C1 segment of cervical spinal cord (tissue), 14 donors: ENCODE measurements around the gene MMP20.

Experiments
- DNase-seq, 14 donors: peaks; one replicate each; lab custom pipeline; 2025; lab: John Stamatoyannopoulos, UW

MMP20 gene

DNA sequence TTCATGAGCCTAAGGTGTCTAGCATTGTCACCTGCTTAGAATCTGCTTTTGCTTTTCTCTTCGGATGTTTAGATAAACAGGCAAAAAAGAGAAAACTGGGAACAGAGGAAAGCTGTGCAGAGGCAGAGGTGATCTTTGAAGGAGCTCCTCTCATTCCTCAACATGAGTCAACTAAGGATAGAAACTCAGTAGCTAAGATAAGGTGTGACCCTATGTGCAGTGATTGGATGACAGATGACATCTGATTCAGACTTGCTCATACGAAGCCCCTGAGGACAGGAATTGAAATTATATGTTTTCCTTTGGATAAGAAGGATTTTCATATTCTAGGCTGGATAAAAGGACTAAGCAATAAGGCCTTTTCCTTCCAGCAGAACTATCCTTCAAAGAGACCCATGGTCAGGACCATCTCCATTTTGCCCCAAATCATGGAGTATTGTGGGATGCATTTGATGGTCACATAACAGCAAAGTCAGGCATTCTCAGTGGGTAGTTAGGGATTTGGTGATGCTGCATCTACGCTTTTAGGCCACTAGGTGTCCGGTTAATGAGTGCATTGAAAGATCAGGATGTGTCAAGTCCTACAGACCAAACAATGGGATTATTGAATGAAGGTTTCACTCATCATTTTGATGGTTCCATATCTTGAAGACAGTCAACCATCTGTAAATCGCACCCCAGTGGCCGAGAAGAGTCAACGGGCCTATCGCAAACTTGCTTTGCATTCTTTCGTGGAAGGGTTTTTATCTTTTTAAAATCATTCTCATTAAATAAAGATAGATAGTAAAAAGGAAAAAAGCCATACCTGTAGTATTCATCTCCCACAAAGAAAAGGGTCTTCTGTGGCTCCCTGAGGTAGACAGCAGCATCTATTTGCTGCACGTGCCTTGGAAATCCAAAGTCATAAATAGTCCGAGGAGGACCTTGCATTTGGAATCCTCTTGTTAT, 32.2 kb downstream of the MMP20 start:
- no peak for DNase-seq

DNA sequence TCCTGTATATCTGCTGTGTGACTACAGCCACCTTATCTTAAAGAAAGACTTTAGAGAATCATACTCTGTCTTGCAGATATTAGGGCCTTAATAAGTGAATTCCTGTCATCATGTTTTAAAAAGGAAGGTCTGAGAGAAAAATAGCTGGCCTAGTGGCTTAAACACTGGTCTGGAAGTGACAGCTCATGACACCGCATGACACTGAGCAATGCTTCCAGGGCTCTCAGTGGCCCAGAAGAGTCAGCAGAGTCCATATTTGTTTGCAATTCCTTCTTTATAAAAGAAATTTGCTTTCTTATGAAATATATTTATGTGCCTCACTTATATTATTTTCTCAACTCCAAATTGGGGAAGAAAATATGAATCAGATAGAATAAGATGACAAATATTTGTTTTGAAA, 33.0 kb downstream of the MMP20 start:
- no peak for DNase-seq

DNA sequence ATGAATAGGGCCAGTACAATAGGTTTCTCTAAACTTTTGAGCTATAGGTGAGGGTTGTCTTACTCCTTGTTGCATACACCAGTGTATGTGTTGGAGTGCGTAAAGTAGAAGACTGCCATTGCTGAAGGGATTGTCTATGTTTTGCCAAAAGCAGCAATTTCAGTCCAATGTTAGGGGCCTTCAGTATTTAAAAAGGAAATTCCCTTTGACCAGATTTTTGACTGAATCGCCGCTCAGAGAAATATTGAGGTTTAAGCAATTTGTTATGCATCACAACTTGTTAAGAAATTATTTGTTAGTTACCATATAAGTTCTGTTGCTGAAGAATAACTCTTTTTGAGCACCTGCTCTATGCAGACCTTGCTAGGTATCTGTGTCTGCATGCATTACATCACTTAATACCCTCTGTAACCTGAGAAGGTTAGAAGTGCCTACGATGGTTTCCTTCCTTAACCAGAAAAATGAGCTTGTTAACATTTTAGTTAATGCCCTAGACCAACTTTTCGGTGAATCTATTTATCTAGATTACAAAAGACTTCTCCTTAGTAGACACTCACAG, 33.9 kb downstream of the MMP20 start:
- no peak for DNase-seq

DNA sequence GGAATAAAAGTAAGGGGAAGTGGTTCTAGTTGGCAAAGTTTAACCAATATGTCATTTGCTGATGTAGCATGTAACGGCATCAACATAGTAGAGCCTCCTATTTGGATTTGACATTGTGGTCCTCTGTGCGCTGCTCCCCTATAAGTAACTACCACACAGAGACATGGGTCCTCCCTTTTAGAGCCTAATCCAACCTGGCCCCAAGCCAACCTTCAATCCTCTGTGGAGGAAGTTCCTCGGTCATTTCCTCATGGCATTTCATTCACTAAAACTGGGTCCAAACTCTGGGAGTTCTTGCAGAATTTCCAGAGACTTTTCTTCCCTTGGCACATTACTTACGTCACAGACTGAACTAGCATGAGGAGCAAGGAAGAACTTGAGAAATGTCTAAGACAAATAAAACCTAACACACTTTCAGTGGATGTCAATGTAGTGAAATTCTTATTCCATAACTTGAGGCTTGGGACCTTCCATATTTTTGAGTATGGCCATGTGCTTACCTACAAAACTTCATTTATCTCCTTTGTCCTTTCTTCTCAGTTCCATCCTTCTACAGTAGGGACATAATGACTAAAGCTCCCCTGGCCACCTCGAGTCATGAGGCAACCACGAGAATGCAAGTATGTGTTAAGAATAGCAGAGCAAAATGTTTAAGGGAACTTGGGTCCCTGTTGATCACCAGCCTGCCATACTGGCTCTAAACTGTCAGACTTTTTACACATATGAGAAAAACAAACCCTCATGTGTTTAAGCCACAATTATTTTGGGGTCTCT, 34.7 kb downstream of the MMP20 start:
- DNase-seq = no peak

DNA sequence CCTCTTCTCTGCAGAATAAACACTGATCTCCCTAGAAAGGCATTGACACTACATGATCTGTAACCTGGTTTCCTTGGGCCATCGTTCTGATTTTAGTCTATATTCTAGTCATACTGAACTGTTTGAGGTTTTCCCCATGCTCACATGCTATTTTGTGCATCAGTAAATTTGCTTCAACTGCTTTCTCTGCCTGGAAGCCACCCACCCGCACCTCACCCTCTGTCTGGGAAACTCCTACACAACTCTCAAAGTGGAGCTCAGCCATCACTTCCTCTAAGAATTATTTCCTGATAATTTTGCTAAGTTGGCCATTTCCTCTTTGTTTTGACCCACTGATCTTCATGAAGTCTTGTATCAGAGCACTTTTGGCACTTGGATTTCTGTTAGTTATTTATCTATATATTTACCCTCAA, 36.1 kb downstream of the MMP20 start:
- DNase-seq = no peak

DNA sequence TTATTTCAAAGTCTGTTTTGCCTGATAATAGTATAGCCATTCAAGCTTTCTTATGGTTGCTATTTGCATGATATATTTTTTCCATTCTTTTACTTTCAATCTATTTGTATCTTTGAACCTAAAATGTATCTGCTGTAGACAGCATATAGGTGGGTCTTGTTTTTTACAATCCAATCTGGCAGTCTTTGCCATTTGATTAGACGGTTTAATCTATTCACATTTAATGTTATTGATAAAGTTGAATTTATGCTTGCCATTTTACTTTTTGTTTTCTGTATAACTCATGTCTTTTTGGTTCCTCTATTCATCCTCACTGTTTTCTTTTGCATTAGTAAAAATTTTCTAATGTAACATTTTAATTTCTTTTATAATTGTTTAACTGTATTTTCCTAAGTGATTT, 37.4 kb downstream of the MMP20 start:
- DNase-seq = no peak

DNA sequence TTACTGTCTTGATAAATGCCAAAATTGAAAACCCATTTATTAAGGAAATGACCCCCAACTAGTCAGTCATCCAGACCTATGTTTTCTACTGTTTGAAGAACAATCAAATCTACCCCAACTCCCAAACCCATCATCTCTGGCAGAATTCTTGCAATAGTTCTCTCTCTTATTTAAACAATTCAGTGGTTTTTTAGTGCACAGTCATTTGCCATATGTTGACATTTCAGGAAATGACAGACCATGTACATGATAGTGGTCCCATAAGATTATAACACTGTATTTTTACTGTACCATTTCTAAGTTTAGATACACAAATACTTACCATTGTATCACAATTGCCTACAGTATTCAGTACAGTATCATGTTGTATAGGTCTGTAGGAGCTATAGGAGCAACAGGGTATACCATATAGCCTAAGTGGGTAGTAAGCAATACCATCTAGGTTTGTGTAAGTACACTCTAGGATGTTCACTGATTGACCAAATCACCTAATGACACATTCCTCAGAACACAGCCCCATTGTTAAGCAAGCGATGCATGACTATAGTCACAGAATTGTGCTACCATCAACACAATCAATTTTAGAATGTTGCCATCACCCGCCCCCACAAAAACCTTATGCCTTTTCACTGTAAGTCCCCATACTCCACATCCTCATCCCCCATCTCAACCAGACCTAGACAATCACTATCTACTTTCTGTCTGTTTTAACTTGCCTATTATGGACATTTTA, 41.8 kb downstream of the MMP20 start:
- DNase-seq = no peak

DNA sequence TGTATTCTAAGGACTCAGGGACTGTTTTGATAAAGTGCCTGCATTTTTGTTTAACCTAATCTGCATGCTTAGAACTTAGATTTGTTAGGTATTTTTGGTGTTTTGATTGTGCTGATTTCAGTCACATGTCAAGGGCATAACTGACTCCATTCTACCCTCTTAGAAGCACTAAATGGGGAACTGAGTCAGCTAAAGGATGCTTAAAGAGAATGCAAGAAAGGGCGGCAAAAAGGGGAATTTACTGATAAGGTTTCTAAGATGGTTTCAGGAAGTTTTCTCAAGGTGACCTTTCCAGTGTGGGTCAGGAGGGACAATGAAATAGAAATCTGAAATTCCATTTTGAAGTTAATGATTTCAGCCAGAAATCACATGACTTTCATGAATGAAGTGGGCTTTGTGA, 43.0 kb downstream of the MMP20 start:
- DNase-seq = no peak

DNA sequence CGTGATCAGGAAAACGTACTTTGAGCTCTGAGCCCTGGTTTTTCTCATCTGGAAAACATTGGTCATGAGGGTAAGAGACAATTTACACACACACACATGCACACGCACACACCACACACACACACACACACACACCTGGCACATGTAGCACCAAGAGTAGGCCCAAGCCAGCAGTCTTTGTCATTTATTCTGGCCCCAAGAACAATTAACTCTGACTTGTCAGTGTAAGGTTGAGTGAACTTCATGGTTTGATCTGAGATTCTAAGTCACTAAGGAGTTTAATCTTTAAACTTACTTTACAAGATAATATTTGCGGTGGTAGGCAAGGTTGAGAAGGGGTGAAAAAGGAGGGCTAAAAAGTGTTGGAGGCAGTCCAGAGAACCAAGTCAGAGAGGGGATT, 44.1 kb downstream of the MMP20 start:
- no peak for DNase-seq

DNA sequence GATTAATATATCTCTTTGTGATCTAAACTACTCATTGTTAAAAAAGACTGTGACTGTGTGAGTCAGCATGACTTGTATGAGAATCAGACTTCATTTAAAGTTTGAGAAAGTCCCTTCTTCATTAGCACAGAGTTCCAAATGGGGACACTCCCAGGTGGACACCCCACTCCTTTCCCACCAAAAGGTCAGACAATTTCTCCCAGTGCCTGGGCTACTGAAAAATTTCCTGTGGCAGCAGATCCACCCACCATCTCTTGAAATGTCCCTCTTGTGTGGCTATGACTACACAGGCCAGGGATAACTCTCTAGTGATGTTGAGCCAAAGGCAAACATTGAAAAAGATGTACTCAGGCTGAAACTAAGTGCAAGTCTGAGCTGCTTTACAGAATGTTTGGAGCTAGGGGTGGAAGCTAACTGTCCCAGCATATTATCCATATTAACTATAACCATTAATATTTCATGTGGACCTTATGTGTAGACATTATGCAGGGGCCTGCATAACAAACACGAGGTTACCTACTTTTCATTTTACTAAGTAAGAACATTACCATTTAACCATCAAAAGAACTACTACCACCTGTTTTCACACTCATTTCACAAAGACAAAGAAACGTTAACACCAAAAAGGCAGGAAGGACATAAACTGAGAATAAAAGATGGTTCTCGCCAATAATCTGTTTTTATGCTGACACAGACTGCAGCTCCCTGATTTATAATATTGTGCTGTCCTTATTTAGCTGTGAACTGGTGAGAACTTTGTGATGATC, 44.8 kb downstream of the MMP20 start:
- DNase-seq = no peak

DNA sequence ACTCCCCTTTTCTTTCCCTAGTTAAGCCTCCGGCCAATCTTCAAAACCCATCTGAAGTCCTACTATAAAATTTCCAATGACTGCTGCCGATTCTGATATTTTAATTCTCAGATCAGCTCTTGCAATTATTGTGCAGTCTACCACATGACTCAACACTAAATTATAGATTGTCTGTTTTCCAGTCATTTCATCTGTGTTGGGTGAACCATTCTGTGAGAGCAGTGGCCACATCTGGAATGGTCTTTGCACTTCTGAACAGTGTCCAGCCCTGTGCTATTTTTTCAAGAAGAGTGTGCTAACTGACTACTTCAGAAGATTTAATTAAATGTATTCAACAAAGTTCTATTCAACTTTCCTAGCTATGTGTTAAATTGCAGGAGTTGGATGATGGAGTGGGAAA, 47.4 kb downstream of the MMP20 start:
- DNase-seq = no peak

DNA sequence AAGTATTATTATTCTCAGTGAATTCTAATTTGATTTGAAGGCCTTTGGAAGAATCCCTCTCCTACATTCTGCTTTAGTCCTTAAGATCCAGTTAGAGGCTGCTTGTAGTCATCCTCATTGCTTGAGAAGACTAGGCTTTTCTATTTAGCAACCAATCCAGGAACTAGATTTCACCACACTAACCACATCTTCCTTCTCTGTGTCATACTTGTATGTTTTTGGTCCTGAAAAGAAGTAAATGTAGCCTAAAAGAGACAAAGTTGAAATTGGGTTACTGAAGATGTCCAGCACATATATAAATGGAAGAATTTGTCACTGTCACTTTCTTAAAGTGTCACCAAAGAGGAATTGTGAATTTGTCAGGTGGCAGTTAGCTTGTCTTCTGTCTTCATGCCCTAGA, 48.0 kb downstream of the MMP20 start:
- no peak for DNase-seq

DNA sequence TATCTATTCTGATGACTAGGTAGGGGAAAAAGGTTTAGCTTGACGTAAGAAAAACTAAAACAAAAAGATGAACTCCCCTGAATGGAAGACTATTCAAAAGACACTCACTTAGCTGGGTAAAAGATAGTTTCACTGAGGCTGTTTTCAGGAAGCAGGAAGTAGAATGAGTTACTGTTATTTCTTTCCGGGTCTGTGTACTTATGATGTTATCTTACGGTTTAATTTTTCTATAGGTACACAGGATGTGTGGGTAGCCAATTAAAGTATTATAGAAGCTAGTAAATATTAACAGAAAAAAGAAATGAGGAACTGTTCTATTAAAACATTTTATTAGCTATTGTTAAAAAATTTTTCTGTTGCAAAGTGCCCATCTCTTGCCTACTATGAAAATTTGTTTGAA, 48.8 kb downstream of the MMP20 start:
- no peak for DNase-seq

DNA sequence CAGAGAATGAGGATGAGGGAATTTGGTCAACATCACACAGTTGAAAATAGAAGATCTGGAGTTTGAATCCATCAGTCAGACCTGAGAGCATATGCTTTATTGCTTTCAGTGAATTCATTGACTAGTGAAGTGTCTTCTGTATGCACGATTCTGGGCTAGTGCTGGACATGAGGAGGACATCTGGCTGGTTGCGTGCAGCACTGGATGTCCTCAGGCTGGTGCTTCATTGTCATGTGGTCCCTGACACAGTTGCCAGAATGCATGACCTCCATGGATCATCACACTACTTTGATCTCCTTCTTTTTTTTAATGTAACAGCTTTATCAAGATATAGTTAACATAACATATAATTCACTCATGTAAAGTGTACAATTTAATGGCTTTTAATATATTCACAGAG, 50.1 kb downstream of the MMP20 start:
- DNase-seq = no peak

DNA sequence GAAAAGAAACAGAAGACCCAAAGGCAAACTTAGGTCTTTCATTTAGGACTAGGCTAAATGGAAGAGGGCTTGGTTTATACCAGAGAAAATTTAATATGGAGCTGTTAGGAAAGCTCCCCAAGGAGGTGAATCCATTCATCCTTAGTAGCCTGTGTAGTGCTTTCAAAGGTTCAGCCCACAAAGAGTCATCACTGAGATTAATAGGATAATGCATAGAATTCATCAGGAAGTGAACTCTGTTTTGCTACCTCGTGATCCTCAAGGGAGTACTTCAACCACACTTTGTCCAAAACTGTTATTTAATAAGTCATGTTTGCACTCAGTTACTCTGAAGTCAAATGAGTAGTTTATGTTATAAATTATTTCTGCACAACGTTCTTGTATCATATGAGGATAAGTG, 51.3 kb downstream of the MMP20 start:
- DNase-seq = no peak

DNA sequence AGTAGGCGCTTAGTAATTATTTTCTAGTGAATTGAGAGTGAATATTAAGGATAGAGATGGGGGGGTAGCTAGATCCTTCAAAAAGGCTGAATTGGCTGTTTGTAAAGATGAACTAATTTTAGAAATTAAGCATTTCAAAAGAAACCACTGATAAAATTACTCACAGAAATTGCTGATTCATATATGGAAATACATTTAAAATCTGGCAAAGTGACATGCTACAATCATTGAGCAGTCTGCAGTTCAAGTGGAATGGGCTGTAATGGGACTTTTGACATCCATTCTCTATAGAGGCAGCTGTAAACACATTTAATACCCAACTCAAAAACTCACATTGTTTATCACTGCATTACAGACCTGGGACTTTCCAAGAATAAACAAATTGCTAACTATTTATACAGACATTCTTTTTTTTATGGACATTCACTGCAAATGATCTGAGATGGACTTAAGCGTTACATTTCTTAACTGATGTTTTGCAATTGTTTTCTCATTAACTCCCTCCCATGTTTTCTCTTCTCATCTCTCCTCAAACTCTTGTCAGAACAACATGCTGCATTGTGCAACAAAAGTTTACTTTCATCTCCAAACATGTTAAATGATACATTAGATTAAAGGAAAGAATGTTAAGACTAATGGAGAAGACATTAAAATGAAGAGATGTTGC, 52.4 kb downstream of the MMP20 start:
- no peak for DNase-seq

DNA sequence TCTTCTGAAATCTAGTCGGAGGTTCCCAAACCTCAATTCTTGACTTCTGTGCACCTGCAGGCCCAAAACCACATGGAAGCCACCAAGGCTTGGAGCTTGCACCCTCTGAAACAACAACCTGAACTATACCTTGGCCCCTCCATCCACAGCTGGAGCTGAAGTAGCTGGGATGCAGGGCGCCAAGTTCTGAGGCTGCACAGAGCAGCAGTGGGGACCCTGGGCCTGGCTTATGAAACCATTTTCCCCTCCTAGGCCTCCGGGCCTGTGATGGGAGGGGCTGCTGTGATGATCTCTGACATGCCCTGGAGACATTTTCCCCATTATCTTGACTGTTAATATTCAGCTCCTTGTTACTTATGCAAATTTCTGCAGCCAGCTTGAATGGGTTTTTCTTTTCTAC, 56.3 kb downstream of the MMP20 start:
- no peak for DNase-seq

DNA sequence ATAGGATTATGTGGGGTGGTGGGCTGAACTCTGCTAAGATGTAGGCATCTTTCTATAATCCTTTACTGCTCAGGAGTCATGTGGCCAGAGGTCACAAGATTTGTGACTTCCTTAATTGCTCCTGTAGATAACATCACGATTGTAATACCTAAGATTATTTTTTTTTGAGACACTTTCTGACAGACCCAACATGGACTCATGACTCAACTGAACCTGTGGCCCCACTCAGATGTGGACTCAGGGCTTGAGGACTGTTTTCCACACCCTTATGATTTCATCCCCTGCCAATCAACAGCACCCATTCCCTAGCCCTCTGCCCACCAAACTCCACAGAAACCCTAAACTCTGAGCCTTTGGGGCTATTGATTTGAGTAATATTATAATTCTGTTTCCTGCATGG, 59.0 kb downstream of the MMP20 start:
- DNase-seq = no peak

DNA sequence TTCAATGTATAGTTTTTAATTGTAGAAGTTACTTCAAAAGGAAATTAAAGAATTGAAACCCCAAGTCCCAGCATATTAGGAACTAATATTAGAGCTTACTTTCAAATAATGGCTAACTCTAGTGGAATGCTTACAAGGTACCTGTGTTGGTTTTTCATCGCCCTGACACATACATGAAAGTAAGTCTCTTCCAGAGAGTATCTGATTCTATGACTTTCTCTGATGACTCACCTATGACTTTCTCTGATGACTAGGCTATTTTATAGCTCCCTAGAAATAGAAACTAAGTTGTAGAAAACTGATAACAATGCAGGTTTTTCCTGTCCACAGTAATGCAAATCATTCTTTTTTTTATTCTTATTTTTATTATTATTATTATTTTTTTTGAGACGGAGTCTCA, 61.0 kb downstream of the MMP20 start:
- DNase-seq = no peak

DNA sequence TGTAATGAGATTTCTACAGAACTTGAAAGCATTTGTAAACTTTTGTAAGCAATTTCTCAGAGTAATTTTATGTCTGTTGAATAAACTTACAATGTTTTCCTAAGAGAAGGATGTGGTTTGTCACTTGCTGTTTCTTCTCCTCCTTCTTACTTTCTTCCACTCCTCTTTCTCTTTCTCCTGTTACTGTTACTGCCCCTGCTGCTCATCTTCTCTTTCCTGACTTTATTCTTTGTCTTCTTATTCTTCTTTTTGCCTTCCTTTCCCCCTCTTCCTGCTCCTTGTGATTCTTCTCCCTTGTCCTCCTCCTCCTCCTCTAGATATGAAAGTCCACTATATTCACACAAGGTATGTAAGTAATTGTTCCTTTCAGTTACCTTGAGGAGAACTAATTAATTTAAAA, 63.5 kb downstream of the MMP20 start:
- DNase-seq = no peak

DNA sequence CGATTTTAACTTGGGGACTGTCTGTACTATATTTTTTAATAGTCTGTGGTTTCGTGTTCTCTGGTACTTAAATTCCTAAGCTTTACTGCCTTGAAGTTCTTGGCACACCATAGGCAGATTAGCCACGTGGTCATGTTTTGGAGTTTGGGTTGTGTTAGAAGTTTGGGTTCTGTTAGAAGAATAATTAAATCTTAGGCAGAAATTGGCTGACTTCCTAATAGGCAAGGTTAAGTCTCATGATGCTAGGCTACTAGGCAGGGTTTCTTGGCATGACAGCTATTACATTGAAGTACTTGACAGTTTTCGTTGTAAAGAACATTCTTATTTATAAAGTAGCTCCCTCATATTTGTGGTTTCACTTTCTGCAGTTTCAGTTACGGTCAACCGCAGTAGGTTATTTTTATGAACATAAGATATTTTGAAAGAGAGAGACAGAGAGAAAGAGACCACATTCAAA, 64.5 kb downstream of the MMP20 start:
- DNase-seq = no peak
